HepG2 (cell line): ENCODE data around the gene CLDN7. TPM values are rescaled to one million over a fixed set of nuclear protein-coding genes. Genes with fewer than 3 reads are reported as not detected.

ENCODE experiments used
- ATAC-seq: fragments of 200-7000 bp; cut with Tn5 transposase; 3 replicates; pipeline ENCODE4 v1.9.1; 2020; ENCODE audit warnings: mild to moderate bottlenecking, moderate library complexity
- BruUV-seq: library from RNA; stranded (reverse); fragments of 400-500 nt; replicated peaks from 2 replicates; lab custom pipeline; 2021; lab: Mats Ljungman, UMichigan
- CTCF ChIA-PET: fragments of 300-600 bp; formaldehyde crosslinking; extraction: SDS; loops from one replicate; lab custom pipeline; 2021; ENCODE audit warnings: low total read pairs, inconsistent platforms, low intra/inter-chr PET ratio; lab: Yijun Ruan, JAX
- POLR2A ChIA-PET: fragments of 350-600 bp; sonication (Branson Sonifier 250); formaldehyde crosslinking; loops from one replicate; lab custom pipeline; 2020; ENCODE audit warnings: antibody characterized with exemption, inconsistent platforms; lab: Yijun Ruan, JAX
- DNase-seq: peaks from one replicate; pipeline ENCODE4 v3.0.0-alpha.2; 2015; ENCODE audit warnings: low spot score
- FAIRE-seq: peaks from 3 replicates; lab custom pipeline; 2011; peaks lifted over from hg19 to GRCh38; lab: Jason Lieb, UNC
- H2AFZ ChIP-seq: one replicate; pipeline ENCODE4 v1.6.1; 2011; ENCODE audit warnings: low read length, inconsistent platforms
- H3K27ac ChIP-seq: fragments of 300-600 bp; 3 replicates; pipeline ENCODE4 v1.8.0; 2011; ENCODE audit warnings: mixed run types, mild to moderate bottlenecking, mixed read lengths, low read length, inconsistent platforms; ENCODE audit not compliant: insufficient read depth; ENCODE audit errors: extremely low read length
- H3K27me3 ChIP-seq, 2 experiments: fragments of 200-600 bp in 1 of 2; 2 replicates in 1 of 2; 3 replicates in 1 of 2; pipeline versions ENCODE4 v1.6.0 to v1.8.0; 2011; ENCODE audit warnings: low read length in 2 of 2, mild to moderate bottlenecking in 2 of 2, moderate library complexity in 2 of 2, inconsistent platforms in 1 of 2; ENCODE audit not compliant: insufficient read depth in 2 of 2, control insufficient read depth in 1 of 2
- H3K36me3 ChIP-seq, 2 experiments: fragments of 200-600 bp in 1 of 2; replicated peaks in 1 of 2; 2 replicates in 1 of 2; 3 replicates in 1 of 2; pipeline versions ENCODE4 v1.5.1 to v1.8.0; 2011; ENCODE audit warnings: low read length in 2 of 2, inconsistent platforms in 1 of 2; ENCODE audit not compliant: insufficient read depth in 2 of 2, control insufficient read depth in 1 of 2
- H3K4me1 ChIP-seq: 2 replicates; pipeline ENCODE4 v1.5.1; 2012; ENCODE audit warnings: low read length, inconsistent platforms; ENCODE audit not compliant: insufficient read depth
- H3K4me2 ChIP-seq: 2 replicates; pipeline ENCODE4 v1.6.0; 2011; ENCODE audit warnings: low read depth, low read length, inconsistent platforms
- H3K4me3 ChIP-seq, 3 experiments: fragments of 200-600 bp in 1 of 3; sonication (generic), shearing (Covaris generic) in 1 of 3; replicated peaks in 1 of 3; 2 replicates each; pipeline ENCODE4 v1.5.1; 2011 to 2016; ENCODE audit warnings: low read length in 3 of 3, inconsistent platforms in 2 of 3, low read depth in 2 of 3, mild to moderate bottlenecking in 2 of 3, control low read depth in 1 of 3, mixed read lengths in 1 of 3; ENCODE audit not compliant: insufficient read depth in 1 of 3
- H3K79me2 ChIP-seq: one replicate; pipeline ENCODE4 v1.6.1; 2011; ENCODE audit warnings: low read length, inconsistent platforms; ENCODE audit not compliant: insufficient read depth
- H3K9ac ChIP-seq: 2 replicates; pipeline ENCODE4 v1.6.0; 2011; ENCODE audit warnings: mild to moderate bottlenecking, low read depth, low read length, inconsistent platforms; ENCODE audit not compliant: insufficient read depth
- H3K9me3 ChIP-seq: 2 replicates; pipeline ENCODE4 v1.5.1; 2012; ENCODE audit warnings: mild to moderate bottlenecking, low read length
- H4K20me1 ChIP-seq: 2 replicates; pipeline ENCODE4 v1.6.0; 2011; ENCODE audit warnings: inconsistent platforms, mild to moderate bottlenecking, low read length, moderate library complexity; ENCODE audit not compliant: insufficient read depth
- BCL3 ChIP-seq: sonication (generic); formaldehyde crosslinking; IDR thresholded peaks from 2 replicates; pipeline ENCODE4 v1.5.1; 2020; ENCODE audit warnings: mild to moderate bottlenecking, missing genetic modification reagents, moderate library complexity
- DPF2 ChIP-seq: sonication (generic); formaldehyde crosslinking; IDR thresholded peaks from 2 replicates; pipeline ENCODE4 v1.4.0; 2020; ENCODE audit warnings: mild to moderate bottlenecking, low read depth, missing genetic modification reagents, borderline replicate concordance
- JUNB ChIP-seq: sonication (generic); formaldehyde crosslinking; IDR thresholded peaks from 2 replicates; pipeline ENCODE4 v1.8.0; 2022; ENCODE audit warnings: missing genetic modification reagents, mild to moderate bottlenecking, borderline replicate concordance
- NR2F1 ChIP-seq, 2 experiments: fragments of 450-650 bp in 1 of 2; formaldehyde crosslinking in 1 of 2; IDR thresholded peaks; 2 replicates each; pipeline versions ENCODE4 v1.5.0 to v1.6.1; 2016 to 2020; ENCODE audit warnings: mild to moderate bottlenecking in 1 of 2, missing compliant biosample characterization in 1 of 2, missing genetic modification reagents in 1 of 2, moderate library complexity in 1 of 2
- SETDB1 ChIP-seq: sonication (generic); formaldehyde crosslinking; IDR thresholded peaks from 2 replicates; pipeline ENCODE4 v1.5.1; 2020; ENCODE audit warnings: missing genetic modification reagents, mild to moderate bottlenecking, borderline replicate concordance
- ZNF317 ChIP-seq: sonication (generic); formaldehyde crosslinking; IDR thresholded peaks from 2 replicates; pipeline ENCODE4 v1.5.0; 2020; ENCODE audit warnings: mild to moderate bottlenecking, missing genetic modification reagents
- ZNF609 ChIP-seq: sonication (generic); formaldehyde crosslinking; IDR thresholded peaks from 2 replicates; pipeline ENCODE4 v1.4.0; 2020; ENCODE audit warnings: mild to moderate bottlenecking, missing genetic modification reagents, borderline replicate concordance
- ZNF746 ChIP-seq: sonication (generic); formaldehyde crosslinking; IDR thresholded peaks from 2 replicates; pipeline ENCODE4 v1.8.0; 2022; ENCODE audit warnings: mild to moderate bottlenecking, missing genetic modification reagents
- WGBS: methylation state at CpG from one replicate; pipeline ENCODE4 v1.1.6; 2017; ENCODE audit warnings: low lambda C conversion rate; 5-methylcytosine and 5-hydroxymethylcytosine counted together
- in situ Hi-C: cut with HindIII; loops from 2 replicates; pipeline ENCODE4 v1.10.0; 2017; ENCODE audit warnings: low pct_unique_long_range_greater_than_20kb; ENCODE audit not compliant: extremely low pct_ligation_motif_present
- intact Hi-C: fragments of 100-400 bp; cut with micrococcal nuclease; formaldehyde crosslinking; loops from one replicate; pipeline ENCODE4 v1.10.0; 2022; ENCODE audit not compliant: unreplicated experiment
- polyA plus RNA-seq, 8 experiments: library from polyadenylated mRNA; depleted of rRNA in 3 of 8; stranded (reverse) in 7 of 8; unstranded in 1 of 8; fragments of >200 nt; fragmentation: Illumina TruSeq in 4 of 8; extraction: Trizol in 4 of 8; gene quantifications; 2 replicates each; pipeline versions ENCODE4 v1.2.1 to v1.2.3, GENCODE V29; 2011 to 2016; ENCODE audit warnings: low read depth in 4 of 8, missing spikeins in 1 of 8, mixed read lengths in 1 of 8; ENCODE audit not compliant: insufficient read depth in 1 of 8
- total RNA-seq, 5 experiments: library from RNA; depleted of rRNA; stranded (reverse); fragments of >200 nt; fragmentation: Illumina TruSeq; extraction: Trizol; gene quantifications; 2 replicates each; pipeline ENCODE4 v1.2.3, GENCODE V29; 2016; ENCODE audit warnings: low read depth in 1 of 5

CLDN7 gene
- total and polyA plus RNA-seq, 2 of the 13 experiments (the other 11 are each of a cell fraction or from before 2014, with no cell fraction given), result not detected

- TF ChIP-seq ZNF609 (CRISPR knock-in tag) (no peak), NR2F1 (CRISPR knock-in tag; IDR thresholded peaks at IDR 0.05) (0 out of 4 replicates have a peak, but pooled peaks of 1 of the 2 experiments have one; percentile 38), ZNF317 (CRISPR knock-in tag) (no peak), DPF2 (CRISPR knock-in tag) (no peak)
- TF ChIP-seq, all 625 proteins: peak for 38
These were observed 48.4 kb downstream of the CLDN7 start (continued) for GRCh38 chr17:7213895-7214299.

GRCh38 chr17:7211491-7212273 lies 50.6 kb downstream of the CLDN7 start:
- Histone ChIP-seq H4K20me1 (no peaks in the 10 kb centered on the region), H2AFZ (no peak overlapping the region), H3K9me3 (no peaks in the 10 kb centered on the region), H3K4me1 (peaks cover 30% of the 10 kb centered on the region), H3K27ac (no peak overlapping the region), H3K4me2 (no peak overlapping the region), H3K9ac (no peak overlapping the region), H3K4me3 (no peak overlapping the region), H3K36me3 (no peaks in the 10 kb centered on the region), H3K27me3 (peaks cover 0 to 4% of the 10 kb centered on the region in 2 experiments; a peak in 2 of 5 replicates), H3K79me2 (no peaks in the 10 kb centered on the region)
- DNase-seq (no peak), ATAC-seq (no peak), FAIRE-seq (no peak)
- BruUV-seq, result no TSS peak
- WGBS, result 79% methylated on average over 31 of the region's 37 CpGs
- ChIA-PET CTCF (no interaction called here), POLR2A (no interaction called here)
- no peak for TF ChIP-seq JUNB (CRISPR knock-in tag)
- TF ChIP-seq ZNF746 (CRISPR knock-in tag), result no peak
- no peak for TF ChIP-seq SETDB1 (CRISPR knock-in tag)
- no peak for TF ChIP-seq BCL3 (CRISPR knock-in tag)
- intact Hi-C loops (loop anchor here (5.0 kb wide), 1 partner anchor 34 kb away; the partner anchor contains the start of gene ASGR1), in situ Hi-C loops (no loop called here)
